Skeletal muscle cell (primary cell): Measurements from ENCODE around the gene XKR7.

Experiments used
- DNase-seq: peaks from one replicate; pipeline ENCODE4 v3.0.0-alpha.2; 2010; ENCODE audit warnings: low read depth
- H3K4me3 ChIP-seq: 2 replicates; pipeline ENCODE4 v1.5.1; 2011; ENCODE audit warnings: low read depth, mild to moderate bottlenecking, control low read depth, low read length, moderate library complexity

XKR7 gene

DNA sequence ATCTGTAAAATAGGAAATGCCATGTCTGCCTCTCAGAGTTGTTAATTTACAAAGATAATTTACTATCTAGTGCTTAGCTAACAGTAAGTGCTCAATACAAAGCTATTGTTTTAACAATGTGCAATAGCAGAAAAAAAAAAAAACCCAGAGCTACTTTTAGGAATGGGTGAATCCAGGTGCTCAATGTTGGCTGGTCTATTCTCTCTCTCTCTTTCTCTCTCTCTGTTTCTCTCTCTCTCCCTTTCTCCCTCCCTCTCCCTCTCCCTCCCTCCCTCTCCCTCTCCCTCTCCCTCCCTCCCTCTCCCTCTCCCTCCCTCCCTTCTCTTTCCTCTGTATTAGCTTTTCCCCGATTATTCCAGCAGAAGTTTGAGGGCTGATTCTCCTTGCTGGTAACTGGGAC lies 30.1 kb upstream of the XKR7 start:
- no peak overlapping the region for H3K4me3 ChIP-seq
- no peak for DNase-seq

DNA sequence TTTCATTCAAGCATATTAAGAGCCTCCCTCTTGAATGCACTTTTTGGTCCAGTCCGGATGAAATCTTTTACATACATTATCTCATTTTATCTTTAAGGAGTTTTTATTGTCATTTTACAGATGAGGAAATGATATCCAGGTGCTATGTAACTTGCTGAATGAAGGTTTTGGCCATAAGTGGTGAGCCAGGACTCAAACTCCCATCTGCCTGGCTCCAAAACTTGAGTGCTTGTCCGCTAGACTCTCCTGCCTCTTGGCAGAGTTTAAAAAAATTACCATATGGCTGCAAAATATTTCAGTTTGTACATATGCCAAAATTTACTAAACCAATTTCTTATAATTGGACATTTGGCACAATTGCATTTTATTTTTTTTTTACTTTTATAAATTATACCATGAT lies 28.3 kb upstream of the XKR7 start:
- no peak for DNase-seq
- no peak overlapping the region for H3K4me3 ChIP-seq

DNA sequence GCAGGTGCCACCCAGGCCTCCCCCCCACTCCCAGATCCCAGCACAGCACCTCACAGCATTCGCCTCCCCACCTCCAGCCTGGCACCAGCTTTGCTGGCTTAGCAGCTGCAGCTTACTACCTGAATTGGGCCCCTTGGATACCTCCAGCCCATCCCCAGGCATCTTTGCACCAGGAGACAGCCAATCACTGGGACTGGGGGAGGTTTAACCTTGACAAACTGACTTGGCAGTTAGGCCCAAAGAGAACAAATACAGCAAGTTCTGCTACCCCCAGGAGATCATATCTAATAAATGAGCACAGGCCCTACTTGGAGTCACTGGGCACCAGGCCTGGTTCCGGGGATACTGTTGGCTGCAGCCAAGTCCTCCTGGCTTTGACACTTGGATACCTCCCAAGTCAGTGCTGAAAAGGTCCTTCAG lies 24.9 kb upstream of the XKR7 start:
- no peak for DNase-seq
- H3K4me3 ChIP-seq = no peak overlapping the region

DNA sequence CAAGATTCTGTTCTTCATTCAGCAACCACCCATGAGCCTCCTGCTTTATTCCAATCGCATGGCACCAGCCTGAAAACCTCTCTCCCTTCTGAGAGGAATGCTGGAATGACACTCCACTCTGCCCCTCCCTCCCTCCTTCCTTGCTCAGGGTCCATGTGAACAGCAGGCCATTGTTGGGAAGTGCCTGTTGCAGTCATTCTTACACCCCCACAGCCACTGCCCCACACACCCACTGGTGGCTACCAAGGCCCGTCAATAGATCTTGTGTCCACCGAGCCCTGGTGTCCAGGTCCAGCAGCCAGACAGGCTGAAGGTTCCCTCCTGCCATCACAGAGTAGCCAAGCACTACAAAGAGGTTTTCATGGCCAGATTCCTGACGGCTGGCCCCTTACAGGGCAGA lies 22.6 kb upstream of the XKR7 start:
- H3K4me3 ChIP-seq = no peak overlapping the region
- no peak for DNase-seq

DNA sequence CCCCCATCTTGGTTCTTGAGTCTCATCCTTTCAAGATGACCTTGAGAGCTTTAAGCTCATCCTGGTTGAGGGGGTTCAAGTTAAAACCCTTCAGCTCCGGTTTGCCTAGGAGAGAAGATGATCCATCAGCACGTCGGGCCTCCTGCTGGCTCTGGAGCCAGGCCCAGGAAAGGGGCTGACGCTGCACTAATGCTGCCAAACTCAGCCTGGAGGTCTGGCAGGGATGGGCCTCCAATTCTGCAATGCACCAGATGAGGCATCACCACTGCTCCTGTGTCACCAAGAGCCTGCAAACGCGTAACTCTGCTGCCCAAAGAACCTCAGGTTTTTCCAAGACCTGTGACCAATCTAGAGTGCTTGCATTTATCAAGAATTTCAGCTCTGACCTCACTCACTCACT lies 22.2 kb upstream of the XKR7 start:
- H3K4me3 ChIP-seq = no peak overlapping the region
- DNase-seq = no peak

DNA sequence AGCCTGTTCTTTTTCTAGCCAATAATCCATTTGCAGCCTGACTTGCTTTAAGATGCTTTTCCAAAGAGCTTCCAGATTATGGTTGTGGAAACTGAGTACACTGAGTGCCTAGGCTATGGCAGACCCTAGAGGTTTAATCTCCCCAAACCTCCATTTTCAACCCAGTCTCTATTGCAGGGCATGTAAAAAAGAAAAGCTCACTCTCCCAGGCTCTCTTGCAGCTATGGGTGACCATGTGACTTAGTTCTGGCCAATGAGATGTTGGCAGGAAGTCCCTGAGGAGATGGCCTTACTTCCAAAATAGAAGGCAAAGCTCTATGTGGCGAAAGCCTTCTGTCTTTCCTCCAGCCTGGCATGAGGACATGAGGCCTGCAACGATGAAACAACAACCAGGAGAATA lies 19.9 kb upstream of the XKR7 start:
- no peak overlapping the region for H3K4me3 ChIP-seq
- no peak for DNase-seq

DNA sequence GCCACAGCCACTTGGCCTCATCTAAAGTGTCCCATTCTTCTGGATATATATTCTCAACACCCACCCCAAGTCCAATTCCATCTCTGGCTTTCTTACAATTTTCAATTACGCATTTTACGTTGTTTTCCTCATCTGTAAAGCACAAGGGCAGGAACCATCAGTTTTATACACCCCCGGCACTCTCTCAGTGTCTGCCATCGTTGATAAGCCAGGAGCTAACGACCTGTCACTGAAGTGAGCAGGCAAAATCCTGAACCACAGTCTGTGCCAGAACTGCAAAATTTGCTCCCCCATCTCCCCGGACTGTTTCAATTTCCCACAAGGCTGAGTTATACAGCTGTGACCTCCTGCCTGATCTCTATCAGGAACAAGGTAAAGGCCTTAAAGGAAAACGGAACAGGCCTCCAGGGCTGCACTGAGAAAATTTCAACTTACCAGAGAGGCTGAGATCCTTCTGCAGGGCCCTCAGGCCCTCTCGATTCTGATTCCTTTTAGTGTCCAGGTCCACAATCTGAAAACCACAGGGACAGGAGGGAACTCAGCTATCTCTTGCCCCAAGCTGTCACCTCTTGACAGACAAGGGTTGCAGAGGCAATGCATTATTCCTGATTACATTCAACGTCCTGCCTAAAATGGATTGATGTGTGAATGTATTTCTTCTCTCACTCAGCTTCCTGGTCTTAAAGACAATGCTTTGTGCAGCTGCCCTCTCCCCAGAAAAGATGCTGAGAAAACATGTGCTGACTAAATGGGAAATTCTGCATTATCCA lies 17.9 kb upstream of the XKR7 start:
- no peak for DNase-seq
- no peak overlapping the region for H3K4me3 ChIP-seq

DNA sequence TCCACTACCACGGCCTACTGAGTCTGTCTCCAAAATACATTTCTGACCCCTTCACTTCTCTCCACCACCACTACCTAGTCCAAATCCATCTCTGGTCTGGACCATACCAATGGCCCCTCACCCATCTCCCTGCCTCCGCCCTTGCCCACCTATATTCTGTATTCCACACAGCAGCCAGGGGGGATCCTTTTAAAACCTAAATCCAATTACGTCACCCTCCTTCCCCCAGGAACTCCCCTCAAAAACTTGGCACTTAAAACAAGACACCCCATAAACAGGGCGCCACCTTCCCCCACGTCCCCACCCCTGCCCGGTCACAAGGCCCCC lies 16.8 kb upstream of the XKR7 start:
- peak overlapping the region; percentile 93 for H3K4me3 ChIP-seq
- no peak for DNase-seq

DNA sequence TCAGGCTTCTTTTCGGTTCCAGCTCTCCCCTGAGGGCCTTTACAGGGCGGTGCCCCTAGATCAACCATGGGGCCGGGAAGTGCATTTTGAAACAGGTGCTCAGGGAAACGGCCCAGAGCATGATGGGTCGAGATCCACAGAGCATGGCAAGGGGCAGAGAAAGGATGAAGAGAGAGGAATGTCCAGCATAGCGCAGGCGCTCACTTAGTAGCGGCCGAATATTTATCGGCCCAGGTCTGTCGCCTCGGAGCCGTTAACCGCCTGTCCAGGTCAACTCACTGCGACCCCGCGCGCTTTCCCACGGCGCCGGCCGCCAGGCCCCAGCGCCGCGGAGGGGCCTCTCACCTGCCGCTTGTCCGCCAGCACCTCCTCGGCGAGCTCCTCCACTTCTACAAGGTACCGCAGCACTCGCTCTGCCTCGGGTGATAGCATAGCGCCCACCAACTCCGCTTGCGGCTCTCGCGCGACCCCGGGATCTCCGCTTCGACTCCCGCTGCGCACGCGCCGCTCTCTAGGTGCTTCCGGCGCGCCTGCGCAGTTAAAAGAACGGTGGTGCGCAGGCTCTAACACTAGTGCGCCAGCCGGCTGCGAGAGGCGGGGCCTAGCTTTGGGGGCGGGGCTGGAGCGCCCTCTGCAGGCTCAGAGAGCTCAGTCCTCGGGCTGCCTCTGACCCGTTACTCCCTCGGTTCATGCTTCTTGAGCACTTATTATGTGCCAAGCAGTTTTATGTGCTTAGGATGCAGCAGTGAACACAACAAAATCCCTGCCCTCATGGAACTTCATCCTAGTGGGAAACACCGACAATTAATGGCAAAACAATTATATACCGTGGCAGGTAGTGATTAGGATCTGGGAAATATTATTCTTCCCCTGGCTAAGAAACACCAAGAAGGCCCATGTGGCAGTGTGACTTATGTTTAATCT lies 16.2 kb upstream of the XKR7 start, which contains the start of gene PDRG1:
TSS of gene PDRG1 (minus strand) at position 517 of the 924 bp plus-strand sequence. CDS start at position 432, 85 bp downstream.
- H3K4me3 ChIP-seq = peak within 1 kb of the TSS; percentile 93
- no peak for DNase-seq

DNA sequence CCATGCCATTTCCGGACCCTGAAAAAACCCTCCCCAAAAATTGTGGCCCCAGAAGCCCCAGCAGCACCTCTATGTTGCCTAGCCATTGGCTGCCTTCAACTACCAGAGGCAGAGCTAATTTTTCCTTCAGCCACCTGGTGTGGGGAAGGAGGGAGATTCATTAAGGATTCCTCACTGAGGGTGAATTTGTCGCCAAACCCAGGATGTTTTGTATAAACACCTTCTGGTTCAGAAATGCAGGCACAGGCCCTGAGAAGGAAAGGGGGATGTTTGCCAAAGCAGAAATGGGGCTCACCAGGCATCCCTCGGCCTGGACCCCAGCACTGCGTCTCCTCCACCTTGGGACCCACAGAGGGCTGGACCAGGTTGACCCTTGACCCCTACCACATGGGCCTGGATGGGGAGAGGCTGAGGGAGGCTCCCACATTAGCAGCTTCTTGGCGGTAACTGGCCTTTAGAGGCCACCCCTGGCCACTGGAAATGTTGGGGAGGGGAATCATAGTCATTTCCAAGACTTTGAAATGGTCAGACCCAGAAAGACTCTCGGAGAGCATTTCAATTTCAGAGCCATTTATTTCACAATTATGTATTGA lies 14.3 kb upstream of the XKR7 start:
- no peak overlapping the region for H3K4me3 ChIP-seq
- no peak for DNase-seq

DNA sequence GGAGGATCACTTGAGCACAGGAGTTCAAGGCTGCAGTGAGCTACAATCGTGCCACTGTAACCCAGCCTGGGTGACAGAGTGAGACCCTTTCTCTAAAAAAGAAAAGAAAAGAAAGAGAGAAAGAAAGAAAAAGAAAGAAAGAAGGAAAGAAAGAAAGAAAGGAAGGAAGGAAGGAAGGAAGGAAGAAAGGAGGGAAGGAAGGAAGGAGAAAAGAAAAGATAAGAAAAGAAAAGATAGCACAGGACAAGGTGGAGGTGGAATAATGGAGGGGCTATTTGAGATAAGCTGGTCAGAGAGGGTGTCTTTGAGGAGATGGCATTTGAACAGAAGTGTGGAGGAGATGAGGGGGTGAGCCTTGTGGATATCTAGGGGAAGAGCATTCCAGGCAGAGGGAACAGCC lies 13.5 kb upstream of the XKR7 start:
- DNase-seq = no peak
- no peak overlapping the region for H3K4me3 ChIP-seq

DNA sequence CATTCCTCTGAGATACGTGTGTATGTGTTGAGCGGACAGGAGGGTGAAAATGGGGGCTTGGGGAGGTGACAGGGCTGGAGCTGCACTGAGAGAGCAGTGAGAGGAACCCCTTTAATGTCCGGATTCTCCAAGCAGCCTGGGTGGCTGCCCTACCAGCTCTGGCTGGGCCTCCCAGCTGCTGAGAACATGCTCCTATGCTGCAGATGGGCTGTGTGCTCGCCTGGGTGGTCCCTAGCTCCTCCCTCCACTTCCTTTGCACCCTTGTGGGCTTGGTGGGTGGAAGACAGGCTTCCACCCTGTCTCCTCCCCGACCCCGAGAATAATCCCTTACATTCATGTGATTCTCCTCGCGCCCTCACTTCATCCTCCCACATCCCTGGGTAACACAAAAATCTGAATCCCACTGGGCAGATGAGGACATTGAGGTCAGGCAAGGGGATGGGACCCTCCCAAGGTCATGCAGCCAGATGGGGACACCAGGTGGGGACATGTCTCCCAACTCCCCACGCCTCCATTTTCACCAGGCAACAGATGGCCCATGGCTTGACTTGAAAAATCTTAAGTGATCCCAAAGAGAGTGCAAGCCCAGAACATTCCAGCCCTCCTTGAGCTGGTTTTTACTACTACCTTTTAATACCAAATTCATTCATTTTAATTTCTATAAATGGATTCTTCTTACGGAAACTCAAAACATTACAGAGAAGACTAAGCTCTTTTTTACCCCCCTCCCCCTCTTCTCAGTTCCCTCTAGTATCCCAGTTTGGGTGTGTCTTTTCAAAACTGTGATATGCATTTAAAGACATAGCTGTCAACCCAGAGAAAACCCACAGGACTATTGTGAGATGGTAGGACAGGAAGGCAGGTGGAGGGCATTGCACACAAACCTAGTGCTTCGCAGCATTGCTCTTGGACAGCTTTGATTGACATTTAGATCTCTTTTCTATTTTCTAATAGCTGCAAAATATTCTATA lies 11.1 kb upstream of the XKR7 start:
- no peak overlapping the region for H3K4me3 ChIP-seq
- no peak for DNase-seq

DNA sequence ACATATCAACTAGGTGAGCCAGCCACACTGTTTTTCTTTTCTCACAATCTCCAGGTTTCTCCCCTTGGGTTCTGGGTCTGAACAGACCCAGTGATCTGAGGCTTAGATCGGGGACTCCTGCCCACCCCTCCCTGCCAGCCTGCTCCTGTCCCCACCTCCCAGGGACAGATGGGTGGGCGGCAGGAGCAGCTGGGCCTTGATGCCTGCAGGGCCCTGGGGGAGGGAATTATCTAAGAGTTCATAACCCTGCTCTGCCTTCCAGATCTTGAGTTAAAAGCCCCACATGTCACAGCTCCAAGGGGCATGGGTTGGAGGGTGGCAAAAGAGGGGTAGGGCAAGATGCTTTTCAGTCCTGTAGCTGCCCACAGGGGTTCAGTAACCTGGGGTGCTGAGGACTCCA lies 5.2 kb upstream of the XKR7 start:
- H3K4me3 ChIP-seq = no peak overlapping the region
- no peak for DNase-seq

DNA sequence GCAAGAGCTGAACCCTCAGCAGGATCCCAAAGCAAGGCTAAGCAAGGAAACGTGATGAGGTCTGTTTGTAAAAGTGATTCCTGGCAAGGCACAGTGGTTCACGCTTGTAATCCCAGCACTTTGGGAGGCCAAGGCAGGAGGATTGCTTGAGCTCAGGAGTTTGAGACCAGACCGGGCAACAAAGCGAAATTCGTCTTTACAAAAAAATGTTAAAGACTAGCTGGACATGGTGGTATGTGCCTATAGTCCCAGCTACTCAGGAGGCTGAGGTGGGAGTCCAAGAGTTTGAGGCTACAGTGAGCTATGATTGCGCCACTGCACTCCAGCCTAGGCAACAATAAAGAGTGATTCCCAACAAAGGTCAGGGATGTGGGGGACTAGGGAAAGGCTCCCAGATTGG lies 4.1 kb upstream of the XKR7 start:
- H3K4me3 ChIP-seq = no peak overlapping the region
- DNase-seq = no peak

DNA sequence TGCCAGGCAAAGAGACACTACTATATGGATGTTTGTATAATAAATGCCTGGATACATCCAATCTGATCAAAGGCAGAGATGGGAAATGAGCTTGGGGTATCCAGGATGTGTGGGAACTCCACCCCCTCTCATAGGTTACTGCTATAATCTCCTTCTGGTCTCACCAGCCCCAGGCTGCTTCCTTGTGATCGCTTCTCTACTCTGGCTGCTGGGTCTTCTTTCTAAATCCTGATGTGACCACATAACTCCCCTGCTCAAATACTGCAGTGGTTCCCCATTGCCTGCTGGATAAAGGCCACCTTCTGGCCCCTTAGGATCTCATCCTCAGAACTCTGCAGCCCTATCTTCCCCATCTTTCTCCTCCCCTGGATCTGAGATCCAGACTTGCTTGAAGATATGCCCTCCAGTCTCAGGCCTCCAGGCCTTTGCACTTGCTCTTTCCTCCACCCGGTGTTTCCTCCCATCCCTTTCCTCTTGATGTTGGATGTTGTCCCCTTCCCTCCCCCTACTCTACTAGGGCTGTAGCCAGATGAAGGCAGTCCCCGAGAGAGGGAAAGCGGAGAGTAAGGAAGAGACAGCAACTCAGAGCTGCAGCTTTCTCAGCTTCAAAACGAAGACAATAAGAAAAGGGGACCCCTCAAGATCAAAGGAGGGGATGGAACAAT lies 828 bp upstream of the XKR7 start:
- H3K4me3 ChIP-seq = no peak overlapping the region
- DNase-seq = no peak

DNA sequence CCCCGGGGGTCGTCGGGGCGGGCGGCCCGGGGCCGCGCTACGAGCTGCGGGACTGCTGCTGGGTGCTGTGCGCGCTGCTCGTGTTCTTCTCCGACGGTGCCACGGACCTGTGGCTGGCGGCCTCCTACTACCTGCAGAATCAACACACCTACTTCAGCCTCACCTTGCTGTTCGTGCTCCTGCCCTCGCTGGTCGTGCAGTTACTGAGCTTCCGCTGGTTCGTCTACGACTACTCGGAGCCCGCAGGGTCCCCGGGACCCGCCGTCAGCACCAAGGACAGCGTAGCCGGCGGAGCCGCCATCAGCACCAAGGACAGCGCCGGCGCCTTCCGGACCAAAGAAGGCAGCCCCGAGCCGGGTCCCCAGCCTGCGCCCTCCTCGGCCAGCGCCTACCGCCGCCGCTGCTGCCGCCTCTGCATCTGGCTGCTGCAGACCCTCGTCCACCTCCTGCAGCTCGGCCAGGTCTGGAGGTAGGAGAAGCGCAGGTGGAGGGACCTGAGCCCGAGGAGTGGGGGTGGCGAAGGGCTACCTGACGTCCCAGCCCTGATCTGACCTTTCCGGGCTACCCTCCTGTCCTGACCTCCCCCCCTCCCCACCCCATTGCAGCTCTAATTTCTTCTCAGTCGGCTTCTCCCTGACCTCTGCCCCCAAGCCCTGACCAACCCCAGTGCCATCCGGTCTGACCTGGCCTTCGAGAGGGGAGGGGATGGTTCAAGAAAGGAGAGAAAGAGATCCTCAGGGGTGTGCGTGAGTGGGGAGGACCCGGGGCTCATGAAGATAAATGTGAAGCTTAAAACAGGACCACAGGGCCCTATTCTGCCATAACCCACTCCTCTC lies 558 bp downstream of the XKR7 start:
- peak; percentile 13 for DNase-seq
- no peak overlapping the region for H3K4me3 ChIP-seq

DNA sequence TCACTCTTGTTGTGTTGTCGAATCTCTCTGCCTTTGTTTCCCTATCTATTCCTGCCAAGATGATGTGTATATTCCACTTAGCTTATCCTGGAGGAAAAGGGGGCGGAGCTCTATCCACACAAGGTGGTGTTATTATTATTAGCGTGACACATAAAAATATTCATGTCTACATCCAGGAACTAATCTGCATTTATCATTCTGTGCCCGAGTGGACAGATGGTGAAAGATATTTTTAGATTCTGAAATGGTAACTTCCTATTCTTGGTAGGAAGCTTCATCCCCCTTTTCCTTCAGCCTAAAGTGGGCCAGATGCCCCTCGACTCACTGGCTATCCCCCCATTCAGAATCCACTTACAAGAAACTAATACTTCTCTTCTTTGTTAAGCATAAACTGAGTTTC lies 2.0 kb downstream of the XKR7 start:
- no peak overlapping the region for H3K4me3 ChIP-seq
- DNase-seq = no peak

DNA sequence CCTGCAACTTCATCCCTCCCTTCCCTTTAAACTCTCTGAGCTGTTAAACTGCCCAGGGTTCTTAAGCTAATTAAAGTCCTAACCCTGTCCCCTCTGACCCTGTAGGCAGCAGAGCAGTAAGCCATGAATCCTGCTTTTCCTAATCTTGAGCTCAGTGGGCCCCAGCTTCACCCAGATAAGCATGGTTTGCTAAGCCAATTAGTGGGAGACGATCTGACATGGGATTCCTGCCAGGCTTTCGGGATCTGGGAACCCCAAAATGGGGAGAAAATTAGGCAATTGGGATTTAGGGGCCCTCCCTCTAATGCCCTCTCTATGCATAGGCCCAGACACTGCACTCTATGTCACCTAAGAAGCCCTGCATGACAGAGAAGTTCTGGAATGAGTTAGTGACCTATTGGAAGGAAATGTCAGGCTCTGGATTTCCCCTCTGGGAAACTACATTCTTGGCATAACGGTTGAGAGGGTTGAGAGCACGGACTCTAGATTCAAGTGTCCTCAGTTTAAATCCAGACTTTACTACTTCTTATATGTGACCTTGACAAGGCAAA lies 4.6 kb downstream of the XKR7 start:
- H3K4me3 ChIP-seq = no peak overlapping the region
- no peak for DNase-seq
